Measurements from ENCODE around the gene IGFL4.

DNA sequence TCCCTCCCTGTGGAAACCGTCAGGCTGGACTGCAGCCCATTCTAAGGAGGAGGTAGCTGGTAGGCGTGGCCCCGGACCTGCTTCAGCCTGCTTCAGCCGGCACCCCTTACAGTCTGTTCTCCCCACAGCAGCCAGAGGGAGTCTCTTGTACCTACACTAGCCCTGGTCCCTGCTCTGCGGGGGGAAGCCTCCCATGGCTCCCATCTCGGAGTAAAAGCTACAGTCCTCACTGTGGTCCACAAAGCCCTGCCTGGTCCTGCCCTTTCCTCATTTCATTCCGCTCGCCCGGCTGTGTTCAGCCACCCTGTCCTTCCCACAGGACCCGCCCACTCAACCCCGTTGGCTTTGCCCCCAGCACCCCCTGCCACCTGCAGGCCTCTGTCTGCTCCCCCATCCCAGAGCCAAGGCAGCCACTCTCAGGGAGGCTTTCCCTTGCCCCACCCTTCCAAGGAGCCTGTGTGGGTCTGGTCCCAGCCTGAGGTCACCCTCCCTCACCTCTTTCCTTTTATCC lies 19.2 kb downstream of the IGFL4 start:
- TF ChIP-seq, protein P1, sequence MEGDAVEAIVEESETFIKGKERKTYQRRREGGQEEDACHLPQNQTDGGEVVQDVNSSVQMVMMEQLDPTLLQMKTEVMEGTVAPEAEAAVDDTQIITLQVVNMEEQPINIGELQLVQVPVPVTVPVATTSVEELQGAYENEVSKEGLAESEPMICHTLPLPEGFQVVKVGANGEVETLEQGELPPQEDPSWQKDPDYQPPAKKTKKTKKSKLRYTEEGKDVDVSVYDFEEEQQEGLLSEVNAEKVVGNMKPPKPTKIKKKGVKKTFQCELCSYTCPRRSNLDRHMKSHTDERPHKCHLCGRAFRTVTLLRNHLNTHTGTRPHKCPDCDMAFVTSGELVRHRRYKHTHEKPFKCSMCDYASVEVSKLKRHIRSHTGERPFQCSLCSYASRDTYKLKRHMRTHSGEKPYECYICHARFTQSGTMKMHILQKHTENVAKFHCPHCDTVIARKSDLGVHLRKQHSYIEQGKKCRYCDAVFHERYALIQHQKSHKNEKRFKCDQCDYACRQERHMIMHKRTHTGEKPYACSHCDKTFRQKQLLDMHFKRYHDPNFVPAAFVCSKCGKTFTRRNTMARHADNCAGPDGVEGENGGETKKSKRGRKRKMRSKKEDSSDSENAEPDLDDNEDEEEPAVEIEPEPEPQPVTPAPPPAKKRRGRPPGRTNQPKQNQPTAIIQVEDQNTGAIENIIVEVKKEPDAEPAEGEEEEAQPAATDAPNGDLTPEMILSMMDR (conservative IDR thresholded peaks at IDR 0.05), result no peak
- TF ChIP-seq ZFX (IDR thresholded peaks at IDR 0.05), result no peak
